Suppressor macrophage treated with lipopolysaccharide for 1 hour (primary cell): Measurements from ENCODE around the gene SERHL2.
"Not testable (repeated sequence)": the region's sequence is repeated elsewhere in the genome, so short reads cannot be mapped to it uniquely, and the experiment has no call there.

Experiments used
- DNase-seq, 3 donors: peaks; one replicate each; pipeline ENCODE4 v3.0.0-alpha.2; 2020 to 2022

Gene SERHL2

DNA sequence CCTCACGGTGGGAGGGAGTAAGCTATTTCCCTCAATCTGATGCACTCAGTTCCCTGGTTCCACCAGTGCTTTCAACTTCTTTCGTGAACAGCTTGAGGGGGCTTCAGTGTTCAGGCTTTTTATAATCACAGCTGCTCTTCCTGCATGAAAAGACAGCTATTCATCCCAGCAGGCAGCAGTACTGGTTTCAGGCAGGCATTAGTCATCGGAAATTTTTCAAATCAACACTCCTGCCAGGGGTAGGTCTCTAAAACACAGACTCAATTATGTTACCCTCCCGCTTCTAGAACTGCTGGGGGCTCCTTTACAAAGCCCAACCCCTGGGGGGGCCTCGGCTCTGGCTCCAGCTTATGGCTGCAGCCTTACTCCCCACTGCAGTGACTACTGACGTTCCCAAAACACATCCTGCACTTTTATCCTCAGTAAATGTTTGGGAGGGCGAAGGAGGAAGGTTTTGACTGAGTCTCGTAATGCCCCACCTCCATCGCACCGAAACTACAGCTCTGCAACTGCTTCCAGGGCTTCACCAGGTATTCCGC lies 55.1 kb downstream of the SERHL2 start:
- DNase-seq: peak in 1 of 3 donors; percentile 27

GRCh38 chr22:42610186-42610585 lies 56.4 kb downstream of the SERHL2 start:
- no peak for DNase-seq

GRCh38 chr22:42611051-42611450 lies 57.3 kb downstream of the SERHL2 start:
- peak; percentile 28 to 40 (median 37) for DNase-seq

DNA sequence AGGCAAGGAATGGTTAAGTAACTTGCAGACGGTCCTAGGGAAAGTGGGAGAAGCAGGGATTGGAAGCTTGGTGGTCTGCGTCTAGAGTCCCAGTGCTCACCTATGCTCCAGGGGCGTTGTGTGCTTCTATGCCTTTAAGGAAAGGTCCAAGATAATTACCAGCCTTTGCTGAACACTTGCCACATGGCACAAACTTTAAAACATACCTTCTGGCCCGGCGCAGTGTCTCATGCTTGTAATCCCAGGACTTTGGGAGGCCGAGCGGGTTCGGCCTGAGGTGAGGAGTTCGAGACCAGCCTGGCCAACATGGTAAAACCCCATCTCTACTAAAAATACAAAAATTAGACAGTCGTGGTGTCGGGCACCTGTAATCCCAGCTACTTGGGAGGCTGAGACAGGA lies 58.6 kb downstream of the SERHL2 start:
- no peak for DNase-seq

- peak; percentile 74 to 91 (median 87) for DNase-seq
Measured at GRCh38 chr22:42613872-42614301, 60.1 kb downstream of the SERHL2 start.

DNA sequence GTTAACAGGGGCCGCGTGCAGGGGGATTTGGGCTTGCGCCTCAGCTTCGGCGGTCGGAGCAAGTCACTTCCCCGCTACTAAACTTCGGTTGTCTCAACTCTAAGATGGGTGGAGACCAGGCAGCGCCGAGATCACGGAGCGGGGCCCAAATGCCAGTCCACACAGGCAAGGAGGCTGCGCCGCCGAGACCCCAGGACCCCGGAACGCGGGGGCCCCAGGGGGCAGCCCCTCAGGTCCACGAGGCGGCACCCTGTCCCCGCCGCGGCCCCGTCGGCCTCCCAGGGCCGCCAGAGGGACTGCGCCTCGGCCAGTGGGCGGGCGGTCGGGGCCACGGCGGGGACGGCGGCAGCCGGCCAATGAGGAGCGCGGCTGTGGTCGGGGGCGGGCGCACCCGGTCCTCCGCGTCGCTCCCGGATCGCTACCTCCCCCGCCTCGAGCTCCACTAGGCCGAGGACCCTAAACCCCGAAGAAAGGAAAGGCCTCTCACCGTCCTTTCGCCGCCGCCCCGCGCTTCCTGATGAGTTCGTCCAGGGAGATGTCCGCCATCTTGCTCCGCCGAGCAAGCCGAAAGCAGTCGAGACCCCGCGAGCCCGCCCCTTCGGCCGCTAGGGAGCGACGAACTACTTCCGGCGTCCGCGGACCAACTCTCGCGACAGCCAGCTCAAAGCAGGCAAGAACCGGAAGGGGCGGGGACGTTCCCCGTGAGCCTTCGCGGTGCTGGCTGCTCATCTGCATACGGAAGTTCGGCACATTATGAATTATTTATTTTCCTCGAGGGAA lies 60.7 kb downstream of the SERHL2 start, which contains the start of gene POLDIP3:
TSS of gene POLDIP3 (minus strand) at position 572 of the 780 bp plus-strand sequence. CDS start at position 546, 26 bp downstream.
- DNase-seq: peak; percentile 99 to 100 (median 100)

- peak; percentile 95 to 99 (median 98) for DNase-seq
Measured at GRCh38 chr22:42615092-42615859, 61.5 kb downstream of the SERHL2 start.

DNA sequence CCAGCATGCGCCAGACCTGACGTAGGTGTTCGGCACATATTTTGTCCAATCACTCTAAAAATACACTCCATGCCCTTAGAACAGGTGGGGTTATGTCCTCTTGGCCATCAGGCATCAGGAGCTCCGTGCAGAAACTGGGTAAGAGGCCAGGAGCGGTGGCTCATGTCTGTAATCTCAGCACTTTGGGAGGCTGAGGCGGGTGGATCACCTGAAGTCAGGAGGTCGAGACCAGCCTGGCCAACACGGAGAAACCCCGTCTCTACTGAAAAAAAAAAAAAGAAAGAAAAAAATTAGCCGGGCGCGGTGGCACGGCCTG lies 62.1 kb downstream of the SERHL2 start:
- not testable (repeated sequence) for DNase-seq

GRCh38 chr22:42617155-42617983 lies 63.6 kb downstream of the SERHL2 start:
- no peak for DNase-seq

DNA sequence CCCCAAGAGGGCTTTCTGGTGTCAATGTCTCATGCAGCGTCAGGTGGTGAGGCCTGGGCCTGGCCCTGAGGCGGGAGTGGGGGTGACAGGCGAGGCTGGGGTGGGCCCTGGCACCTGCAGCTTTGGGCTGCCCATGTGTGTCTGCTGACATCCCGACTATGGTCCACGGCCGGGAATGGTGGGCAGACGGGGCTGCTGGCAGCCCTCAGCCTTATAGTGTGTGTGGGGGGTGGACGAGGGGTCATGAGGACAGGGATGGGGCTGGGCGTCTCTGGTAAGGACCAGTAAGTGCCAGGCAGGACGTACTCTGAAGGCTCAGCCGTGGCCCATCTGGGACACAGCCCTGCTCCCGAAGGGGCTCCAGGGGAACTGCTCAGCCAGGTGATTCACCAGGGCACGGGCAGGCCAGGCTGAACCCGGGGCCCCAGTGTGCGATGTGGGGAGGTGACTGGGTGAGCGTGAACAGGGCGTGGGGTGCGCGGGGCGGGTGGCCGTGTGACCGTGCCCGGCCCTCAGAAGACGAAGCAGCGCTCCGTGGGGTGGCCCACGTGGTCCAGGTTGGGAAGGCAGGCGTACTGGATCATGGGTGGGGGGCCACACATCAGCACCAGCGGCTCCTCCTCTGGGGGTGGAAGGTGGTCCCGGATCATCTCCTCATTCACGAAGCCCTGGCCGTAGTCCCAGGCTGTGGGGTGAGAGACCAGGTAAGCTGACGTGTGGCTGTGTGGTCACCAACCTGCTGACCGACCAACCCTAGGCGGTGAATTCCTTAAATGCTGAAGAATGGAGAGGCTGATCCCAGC lies 65.7 kb downstream of the SERHL2 start:
- no peak for DNase-seq

DNA sequence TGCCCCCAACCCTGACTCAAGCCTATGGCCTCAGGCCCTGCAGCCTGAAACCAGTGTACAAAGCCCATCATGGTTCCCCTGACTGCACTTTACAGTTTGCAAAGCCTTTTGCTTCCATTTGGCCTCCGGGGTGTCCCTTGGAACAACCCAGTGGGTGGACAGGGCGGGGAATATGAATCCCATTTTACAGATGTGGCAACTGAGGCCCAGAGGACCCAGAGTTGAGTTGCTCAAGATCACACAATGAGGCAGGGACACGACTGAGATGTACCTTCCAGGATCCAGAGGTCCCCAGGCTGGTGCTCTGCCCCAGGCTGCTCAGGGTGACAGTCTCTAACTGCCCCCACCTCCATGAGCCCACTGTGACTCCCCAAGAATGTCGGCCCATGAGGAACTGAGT lies 66.3 kb downstream of the SERHL2 start:
- no peak for DNase-seq

GRCh38 chr22:42621505-42622002 lies 67.8 kb downstream of the SERHL2 start:
- peak; percentile 57 to 77 (median 61) for DNase-seq

- DNase-seq: no peak
Measured at GRCh38 chr22:42622061-42622710, 68.4 kb downstream of the SERHL2 start.

- DNase-seq: peak in 1 of 3 donors; percentile 27
Measured at GRCh38 chr22:42623301-42623751, 69.6 kb downstream of the SERHL2 start.
